Hepatocyte (in vitro differentiated cells): Measurements from ENCODE around the gene FAU. TPM values are rescaled to one million over a fixed set of nuclear protein-coding genes. Genes with fewer than 3 reads are reported as not detected.

Source experiments
- DNase-seq: peaks from one replicate; pipeline ENCODE4 v3.0.0-alpha.2; 2016; ENCODE audit warnings: low spot score
- H2AFZ ChIP-seq: fragments of 200-600 bp; sonication (generic); 2 replicates; pipeline ENCODE4 v1.6.0; 2016; ENCODE audit warnings: antibody characterized with exemption, mild to moderate bottlenecking
- H3K27ac ChIP-seq: fragments of 200-600 bp; sonication (generic); 2 replicates; pipeline ENCODE4 v1.5.1; 2016; ENCODE audit warnings: mild to moderate bottlenecking
- H3K27me3 ChIP-seq: fragments of 200-600 bp; sonication (generic); 2 replicates; pipeline ENCODE4 v1.6.1; 2016
- H3K36me3 ChIP-seq: fragments of 200-600 bp; sonication (generic); replicated peaks from 2 replicates; pipeline ENCODE4 v1.5.1; 2016; ENCODE audit warnings: low read depth; ENCODE audit not compliant: insufficient read depth
- H3K4me1 ChIP-seq: fragments of 200-600 bp; sonication (generic); 2 replicates; pipeline ENCODE4 v1.5.1; 2016; ENCODE audit warnings: mild to moderate bottlenecking, moderate library complexity; ENCODE audit not compliant: insufficient read depth
- H3K4me2 ChIP-seq: fragments of 200-600 bp; sonication (generic); 2 replicates; pipeline ENCODE4 v1.6.0; 2016
- H3K4me3 ChIP-seq: fragments of 200-600 bp; sonication (generic); 2 replicates; pipeline ENCODE4 v1.5.1; 2016; ENCODE audit warnings: mild to moderate bottlenecking
- H3K79me2 ChIP-seq: fragments of 200-600 bp; sonication (generic); 2 replicates; pipeline ENCODE4 v1.6.0; 2017; ENCODE audit warnings: mild to moderate bottlenecking
- H3K9me2 ChIP-seq: fragments of 200-600 bp; sonication (generic); replicated peaks from 2 replicates; pipeline ENCODE4 v1.6.0; 2017; ENCODE audit warnings: mild to moderate bottlenecking; ENCODE audit not compliant: insufficient read depth
- H3K9me3 ChIP-seq: fragments of 200-600 bp; sonication (generic); 2 replicates; pipeline ENCODE4 v1.5.1; 2016; ENCODE audit warnings: low read depth, mild to moderate bottlenecking
- H4K20me1 ChIP-seq: fragments of 200-600 bp; sonication (generic); 2 replicates; pipeline ENCODE4 v1.6.0; 2016; ENCODE audit warnings: mild to moderate bottlenecking; ENCODE audit not compliant: insufficient read depth, poor library complexity, severe bottlenecking
- EZH2 ChIP-seq: fragments of 200-600 bp; sonication (generic); IDR thresholded peaks from 2 replicates; pipeline ENCODE4 v1.6.1; 2016; ENCODE audit warnings: antibody characterized with exemption, mild to moderate bottlenecking, borderline replicate concordance
- EZH2phosphoT487 ChIP-seq: fragments of 200-600 bp; sonication (generic); IDR thresholded peaks from one replicate; pipeline ENCODE4 v1.6.1; 2018; ENCODE audit warnings: antibody characterized with exemption, mild to moderate bottlenecking, low read depth, moderate library complexity; ENCODE audit not compliant: unreplicated experiment, severe bottlenecking
- WGBS: methylation state at CpG from one replicate; pipeline ENCODE4 v1.1.6; 2016; ENCODE audit warnings: low lambda C conversion rate; ENCODE audit errors: missing lambda C conversion rate; 5-methylcytosine and 5-hydroxymethylcytosine counted together
- polyA plus RNA-seq: library from polyadenylated mRNA; unstranded; fragments of >200 nt; fragmentation: Nextera tagmentation; extraction: Ambion mirVana; gene quantifications from 2 replicates; pipeline ENCODE4 v1.2.1, GENCODE V29; 2016
- total RNA-seq: library from RNA; depleted of rRNA; stranded (reverse); fragments of >200 nt; gene quantifications from 2 replicates; pipeline ENCODE4 v1.2.3, GENCODE V29; 2014
- TF ChIP-seq, protein P1 (sequence below): fragments of 200-600 bp; sonication (generic); IDR thresholded peaks from 2 replicates; pipeline ENCODE4 v1.5.1; 2016; ENCODE audit warnings: antibody characterized with exemption, mild to moderate bottlenecking; ENCODE audit not compliant: poor library complexity

Gene FAU
- total and polyA plus RNA-seq, 2 experiments from 2014 or later = 211 to 434 TPM

DNA sequence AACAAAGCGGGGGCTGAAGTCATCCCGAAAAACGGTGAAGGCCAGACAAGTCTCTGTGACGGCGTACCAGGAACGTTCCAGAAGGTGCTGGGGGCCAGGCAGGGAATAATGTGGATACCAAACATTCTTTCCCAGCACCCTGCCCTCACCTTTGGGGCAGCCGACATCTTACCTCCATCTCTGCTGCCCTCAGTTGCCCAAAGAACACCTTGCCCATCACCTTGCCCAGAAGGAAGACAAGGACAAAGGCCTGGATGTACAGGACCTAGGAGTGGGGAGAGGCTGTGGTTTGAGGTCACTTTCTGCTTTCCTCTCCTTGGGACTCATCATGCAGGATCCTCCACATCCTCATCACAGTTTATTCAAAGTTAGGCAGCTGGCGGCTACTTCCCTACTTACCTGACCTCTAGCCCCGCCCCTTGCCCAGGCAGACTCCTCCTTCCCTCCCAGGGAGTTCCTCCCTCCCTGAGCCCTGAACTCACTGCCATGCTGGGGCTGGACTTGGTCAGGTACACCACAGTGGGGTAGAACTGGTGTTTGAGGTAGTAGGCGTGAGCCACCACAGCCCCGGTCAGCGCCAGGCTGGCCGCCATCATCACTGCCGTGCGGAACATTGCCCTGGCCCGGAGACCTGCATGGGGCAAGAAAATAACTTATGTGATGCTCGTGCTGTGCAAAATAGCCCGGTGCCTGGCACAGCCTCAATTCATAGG lies 11.2 kb upstream of the FAU start:
- peaks cover 30% of the 10 kb centered on the region for H3K79me2 ChIP-seq
- H2AFZ ChIP-seq = no peak overlapping the region
- H3K9me3 ChIP-seq = no peaks in the 10 kb centered on the region
- WGBS = 53% methylated on average over 18 of the region's 18 CpGs
- H3K27ac ChIP-seq = peak overlapping the region; percentile 98
- peaks cover 17% of the 10 kb centered on the region for H3K4me1 ChIP-seq
- TF ChIP-seq EZH2phosphoT487 (no peak), EZH2 (no peak)
- TF ChIP-seq, protein P1, sequence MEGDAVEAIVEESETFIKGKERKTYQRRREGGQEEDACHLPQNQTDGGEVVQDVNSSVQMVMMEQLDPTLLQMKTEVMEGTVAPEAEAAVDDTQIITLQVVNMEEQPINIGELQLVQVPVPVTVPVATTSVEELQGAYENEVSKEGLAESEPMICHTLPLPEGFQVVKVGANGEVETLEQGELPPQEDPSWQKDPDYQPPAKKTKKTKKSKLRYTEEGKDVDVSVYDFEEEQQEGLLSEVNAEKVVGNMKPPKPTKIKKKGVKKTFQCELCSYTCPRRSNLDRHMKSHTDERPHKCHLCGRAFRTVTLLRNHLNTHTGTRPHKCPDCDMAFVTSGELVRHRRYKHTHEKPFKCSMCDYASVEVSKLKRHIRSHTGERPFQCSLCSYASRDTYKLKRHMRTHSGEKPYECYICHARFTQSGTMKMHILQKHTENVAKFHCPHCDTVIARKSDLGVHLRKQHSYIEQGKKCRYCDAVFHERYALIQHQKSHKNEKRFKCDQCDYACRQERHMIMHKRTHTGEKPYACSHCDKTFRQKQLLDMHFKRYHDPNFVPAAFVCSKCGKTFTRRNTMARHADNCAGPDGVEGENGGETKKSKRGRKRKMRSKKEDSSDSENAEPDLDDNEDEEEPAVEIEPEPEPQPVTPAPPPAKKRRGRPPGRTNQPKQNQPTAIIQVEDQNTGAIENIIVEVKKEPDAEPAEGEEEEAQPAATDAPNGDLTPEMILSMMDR = no peak
- H3K4me2 ChIP-seq = peak overlapping the region; percentile 95
- peak overlapping the region; percentile 29 for H3K4me3 ChIP-seq
- peaks cover 4% of the 10 kb centered on the region for H4K20me1 ChIP-seq
- no peaks in the 10 kb centered on the region for H3K27me3 ChIP-seq
- H3K9me2 ChIP-seq = no peaks in the 10 kb centered on the region
- no peaks in the 10 kb centered on the region for H3K36me3 ChIP-seq
- DNase-seq = peak; percentile 85

DNA sequence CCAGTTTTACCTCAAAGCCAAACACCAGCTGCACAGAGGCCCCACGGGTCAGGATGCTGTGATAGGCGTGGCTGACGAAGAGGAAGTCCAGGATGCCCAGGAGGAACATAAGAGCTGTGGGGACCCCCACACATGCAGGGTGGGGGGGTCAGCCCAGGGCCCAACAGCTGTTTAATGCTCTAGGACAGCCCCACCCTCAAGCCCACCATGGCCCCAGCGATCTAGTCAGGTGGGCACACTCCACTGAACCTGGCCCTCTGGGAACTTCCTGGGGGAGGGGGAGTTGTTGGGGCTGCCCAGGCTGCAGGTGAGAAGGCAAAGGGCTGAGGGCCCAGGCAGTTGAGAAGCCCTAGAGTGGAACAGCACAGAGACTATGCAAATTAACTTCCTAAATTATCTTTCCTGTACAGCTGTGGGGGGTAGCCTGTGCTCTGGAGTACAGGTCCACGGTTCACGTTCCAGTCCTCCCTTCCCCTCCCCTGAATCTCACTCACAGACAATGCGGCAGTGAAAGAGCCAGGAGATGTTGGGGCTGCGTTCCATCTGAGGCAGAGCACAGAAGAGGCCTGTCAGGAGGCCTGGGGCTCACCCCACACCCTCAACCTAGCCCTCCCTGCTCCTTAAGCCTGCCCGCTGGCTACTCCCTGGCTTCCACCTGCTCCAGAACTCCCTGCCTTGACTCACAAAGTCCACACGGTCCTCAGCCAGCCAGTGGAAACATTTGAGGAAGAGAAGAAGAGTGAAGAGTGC lies 10.5 kb upstream of the FAU start:
- no peak overlapping the region for H3K27ac ChIP-seq
- H3K79me2 ChIP-seq = peaks cover 30% of the 10 kb centered on the region
- no peaks in the 10 kb centered on the region for H3K9me3 ChIP-seq
- DNase-seq = no peak
- TF ChIP-seq EZH2phosphoT487 = no peak
- TF ChIP-seq, protein P1 = no peak
- TF ChIP-seq EZH2 = no peak
- H3K27me3 ChIP-seq = no peaks in the 10 kb centered on the region
- H3K4me3 ChIP-seq = no peak overlapping the region
- peak overlapping the region; percentile 95 for H3K4me2 ChIP-seq
- 89% methylated on average over 10 of the region's 10 CpGs for WGBS
- peaks cover 4% of the 10 kb centered on the region for H4K20me1 ChIP-seq
- H2AFZ ChIP-seq = no peak overlapping the region
- H3K9me2 ChIP-seq = no peaks in the 10 kb centered on the region
- H3K36me3 ChIP-seq = no peaks in the 10 kb centered on the region
- peaks cover 17% of the 10 kb centered on the region for H3K4me1 ChIP-seq

DNA sequence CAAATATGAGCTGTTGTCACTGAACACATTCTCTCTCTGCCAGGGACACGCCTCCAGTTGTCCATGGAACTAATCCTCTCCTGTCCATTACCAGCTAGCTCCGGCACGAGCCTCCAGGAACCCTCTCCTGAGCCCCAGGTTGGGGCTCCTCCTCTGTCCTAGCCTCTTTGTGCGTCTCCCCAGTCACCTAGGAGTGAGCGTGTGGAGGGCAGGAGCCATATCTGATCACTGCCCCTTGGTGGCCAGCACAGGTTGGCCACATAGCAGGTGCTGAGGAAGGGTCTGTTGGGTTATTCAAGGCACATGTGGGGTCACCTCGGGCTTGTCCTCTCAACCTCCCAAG lies 9.9 kb upstream of the FAU start:
- Histone ChIP-seq H3K27ac (no peak overlapping the region), H3K27me3 (no peaks in the 10 kb centered on the region), H3K36me3 (no peaks in the 10 kb centered on the region), H3K4me3 (no peak overlapping the region), H3K9me2 (no peaks in the 10 kb centered on the region), H3K79me2 (peaks cover 30% of the 10 kb centered on the region), H3K4me1 (peaks cover 17% of the 10 kb centered on the region), H4K20me1 (peaks cover 4% of the 10 kb centered on the region), H2AFZ (no peak overlapping the region), H3K4me2 (no peak overlapping the region), H3K9me3 (no peaks in the 10 kb centered on the region)
- TF ChIP-seq, protein P1 = no peak
- TF ChIP-seq EZH2 (no peak), EZH2phosphoT487 (no peak)
- DNase-seq = no peak
- WGBS = 98% methylated on average over 6 of the region's 6 CpGs
